K562 (cell line): ENCODE data around the gene TASP1. TPM values are rescaled to one million over a fixed set of nuclear protein-coding genes. Genes with fewer than 3 reads are reported as not detected.

Source experiments
- ATAC-seq: fragments of 200-7000 bp; cut with Tn5 transposase; 3 replicates; pipeline ENCODE4 v1.9.1; 2020; ENCODE audit warnings: moderate library complexity
- BruUV-seq: library from RNA; stranded (reverse); fragments of 400-500 nt; replicated peaks from 2 replicates; lab custom pipeline; 2021; lab: Mats Ljungman, UMichigan
- CTCF ChIA-PET: fragments of 300-600 bp; formaldehyde crosslinking; extraction: SDS; loops from one replicate; lab custom pipeline; 2021; ENCODE audit warnings: low intra/inter-chr PET ratio; lab: Yijun Ruan, JAX
- POLR2A ChIA-PET: fragments of 300-600, 350-650 bp; sonication (Branson Sonifier 250); formaldehyde crosslinking; extraction: SDS; loops from one replicate; lab custom pipeline; 2021; ENCODE audit warnings: antibody characterized with exemption, inconsistent platforms; lab: Yijun Ruan, JAX
- DNase-seq, 4 experiments: peaks; one replicate each; pipeline versions ENCODE4 v3.0.0 to v3.0.0-alpha.2; 2011 to 2018; ENCODE audit warnings: low spot score in 3 of 4, mixed read lengths in 3 of 4; ENCODE audit errors: extremely low read depth in 1 of 4
- FAIRE-seq: peaks from 2 replicates; lab custom pipeline; 2011; peaks lifted over from hg19 to GRCh38; lab: Jason Lieb, UNC
- H2AFZ ChIP-seq: 2 replicates; pipeline ENCODE4 v1.6.0; 2011; ENCODE audit warnings: low read depth, low read length, control low read depth, inconsistent platforms
- H3K27ac ChIP-seq: fragments of 200-600 bp; 3 replicates; pipeline ENCODE4 v1.8.0; 2011; ENCODE audit warnings: low read depth, mild to moderate bottlenecking, control low read depth, inconsistent platforms, low read length, moderate library complexity, mixed read lengths; ENCODE audit errors: extremely low read depth
- H3K27me3 ChIP-seq, 2 experiments: fragments of 300-600 bp in 1 of 2; 2 replicates in 1 of 2; 3 replicates in 1 of 2; pipeline versions ENCODE4 v1.6.0 to v1.8.0; 2011; ENCODE audit warnings: inconsistent platforms in 2 of 2, low read length in 2 of 2, mild to moderate bottlenecking in 1 of 2, mixed read lengths in 1 of 2, moderate library complexity in 1 of 2; ENCODE audit not compliant: control insufficient read depth in 2 of 2, insufficient read depth in 2 of 2
- H3K36me3 ChIP-seq: fragments of 300-600 bp; 3 replicates; pipeline ENCODE4 v1.8.0; 2011; ENCODE audit warnings: mild to moderate bottlenecking, low read length, inconsistent platforms; ENCODE audit not compliant: control insufficient read depth, insufficient read depth
- H3K4me1 ChIP-seq, 2 experiments: fragments of 200-600 bp in 1 of 2; replicated peaks in 1 of 2; 2 replicates in 1 of 2; 3 replicates in 1 of 2; pipeline versions ENCODE4 v1.5.1 to v1.8.0; 2011; ENCODE audit warnings: inconsistent platforms in 2 of 2, low read length in 2 of 2, mild to moderate bottlenecking in 1 of 2, mixed read lengths in 1 of 2, moderate library complexity in 1 of 2; ENCODE audit not compliant: control insufficient read depth in 2 of 2, insufficient read depth in 2 of 2
- H3K4me2 ChIP-seq: 2 replicates; pipeline ENCODE4 v1.6.1; 2011; ENCODE audit warnings: low read length, control low read depth, inconsistent platforms, mixed read lengths; ENCODE audit not compliant: insufficient read depth
- H3K4me3 ChIP-seq: fragments of 200-600 bp; sonication (generic), shearing (Covaris generic); 2 replicates; pipeline ENCODE4 v1.5.1; 2016; ENCODE audit warnings: control low read depth, inconsistent platforms
- H3K79me2 ChIP-seq: fragments of 200-600 bp; 3 replicates; pipeline ENCODE4 v1.8.0; 2011; ENCODE audit warnings: low read length, inconsistent platforms; ENCODE audit not compliant: control insufficient read depth, insufficient read depth
- H3K9ac ChIP-seq, 2 experiments: 2 replicates each; pipeline versions ENCODE4 v1.6.0 to v1.6.1; 2011; ENCODE audit warnings: low read depth in 2 of 2, low read length in 2 of 2, control low read depth in 1 of 2, inconsistent platforms in 1 of 2, mild to moderate bottlenecking in 1 of 2, mixed read lengths in 1 of 2; ENCODE audit not compliant: insufficient read depth in 1 of 2
- H3K9me1 ChIP-seq: one replicate; pipeline ENCODE4 v1.6.0; 2011; ENCODE audit warnings: inconsistent platforms, mild to moderate bottlenecking, low read length, moderate library complexity; ENCODE audit not compliant: control insufficient read depth, insufficient read depth
- H3K9me3 ChIP-seq: replicated peaks from 2 replicates; pipeline ENCODE4 v1.5.1; 2011; ENCODE audit warnings: low read depth, low read length, inconsistent platforms; ENCODE audit not compliant: control insufficient read depth, insufficient read depth
- H4K20me1 ChIP-seq: replicated peaks from 2 replicates; pipeline ENCODE4 v1.6.1; 2011; ENCODE audit warnings: low read length, inconsistent platforms, mixed read lengths; ENCODE audit not compliant: control insufficient read depth, insufficient read depth
- KAT2B ChIP-seq: IDR thresholded peaks from one replicate; pipeline ENCODE4 v1.6.1; 2012; ENCODE audit warnings: low read depth, mild to moderate bottlenecking, control low read depth, inconsistent platforms, low read length, moderate library complexity
- MCM3 ChIP-seq: fragments of 450-650 bp; IDR thresholded peaks from 2 replicates; pipeline ENCODE4 v1.6.1; 2016
- MECOM ChIP-seq: fragments of 250-450 bp; sonication (Bioruptor Pico); IDR thresholded peaks from 2 replicates; pipeline ENCODE4 v1.8.0; 2022; ENCODE audit warnings: inconsistent platforms
- MYNN ChIP-seq, 2 experiments: sonication (generic); formaldehyde crosslinking in 1 of 2; IDR thresholded peaks; 2 replicates each; pipeline versions ENCODE4 v1.5.0 to v1.6.1; 2016 to 2020; ENCODE audit warnings: antibody characterized with exemption in 1 of 2, missing genetic modification reagents in 1 of 2
- PHB2 ChIP-seq: fragments of 450-650 bp; IDR thresholded peaks from 2 replicates; pipeline ENCODE4 v1.6.1; 2017; ENCODE audit warnings: low read depth
- POLR2A ChIP-seq: fragments of 450-650 bp; conservative IDR thresholded peaks from 2 replicates; pipeline ENCODE4 v1.6.1; 2016
- POLR3A ChIP-seq: IDR thresholded peaks from 2 replicates; pipeline ENCODE4 v1.6.1; 2011; ENCODE audit warnings: borderline replicate concordance, mild to moderate bottlenecking, moderate library complexity; ENCODE audit not compliant: insufficient read length, insufficient read depth; ENCODE audit errors: extremely low read depth
- RBM34 ChIP-seq: fragments of 200-400 bp; formaldehyde crosslinking; IDR thresholded peaks from 2 replicates; pipeline ENCODE4 v1.6.1; 2018; ENCODE audit warnings: low read length, borderline replicate concordance; ENCODE audit not compliant: insufficient read depth
- SMARCA5 ChIP-seq: fragments of 450-650 bp; IDR thresholded peaks from 2 replicates; pipeline ENCODE4 v1.6.1; 2016
- ZEB2 ChIP-seq: fragments of 450-650 bp; IDR thresholded peaks from 2 replicates; pipeline ENCODE4 v1.6.1; 2016
- ZFP91 ChIP-seq: sonication (generic); formaldehyde crosslinking; IDR thresholded peaks from 2 replicates; pipeline ENCODE4 v1.8.0; 2022; ENCODE audit warnings: mild to moderate bottlenecking, missing genetic modification reagents
- WGBS: fragments of 100-300 bp; shearing (Covaris generic); methylation state at CpG from one replicate; pipeline ENCODE4 v1.1.6; 2016; ENCODE audit warnings: low coverage, mixed read lengths; ENCODE audit not compliant: insufficient coverage; ENCODE audit errors: missing lambda C conversion rate; 5-methylcytosine and 5-hydroxymethylcytosine counted together
- in situ Hi-C: fragments of 300-500 bp; cut with MboI; formaldehyde crosslinking; loops from 4 replicates; pipeline ENCODE4 v1.15.0; 2018; ENCODE audit warnings: inconsistent platforms, mixed read lengths
- intact Hi-C: fragments of 100-400 bp; cut with micrococcal nuclease; formaldehyde crosslinking; loops from 2 replicates; pipeline ENCODE4 v1.14.2; 2022
- polyA plus RNA-seq, 8 experiments: library from polyadenylated mRNA; depleted of rRNA in 4 of 8; stranded (reverse) in 5 of 8; unstranded in 3 of 8; fragments of >200 nt; fragmentation: Nextera tagmentation in 2 of 8; fragmentation: Illumina TruSeq in 1 of 8; extraction: Ambion mirVana in 2 of 8; extraction: Trizol in 1 of 8; gene quantifications; 2 replicates each; pipeline versions ENCODE4 v1.2.1 to v1.2.3, GENCODE V29; 2011 to 2014; ENCODE audit warnings: inconsistent platforms in 1 of 8, missing spikeins in 1 of 8
- total RNA-seq, 7 experiments: library from RNA; depleted of rRNA in 6 of 7; stranded (reverse); fragments of >200 nt in 6 of 7; fragmentation: Illumina TruSeq in 2 of 7; extraction: Trizol in 2 of 7; gene quantifications; 2 replicates each; pipeline versions ENCODE4 v1.2.1 to v1.2.3, GENCODE V29; 2011 to 2021; ENCODE audit warnings: low replicate concordance in 1 of 7
- TF ChIP-seq, protein P1 (sequence below): fragments of 250-450 bp; sonication (Bioruptor Pico); IDR thresholded peaks from 2 replicates; pipeline ENCODE4 v1.5.0; 2022; ENCODE audit warnings: mild to moderate bottlenecking
- TF ChIP-seq, protein P2 (sequence below): fragments of 450-650 bp; IDR thresholded peaks from 2 replicates; pipeline ENCODE4 v1.6.1; 2017; ENCODE audit warnings: mild to moderate bottlenecking, moderate library complexity
- TF ChIP-seq, protein P3 (sequence below), 3 experiments: IDR thresholded peaks in 2 of 3; conservative IDR thresholded peaks in 1 of 3; 2 replicates each; pipeline ENCODE4 v1.5.1; 2011 to 2012; ENCODE audit warnings: low read length in 3 of 3, mild to moderate bottlenecking in 3 of 3, control low read depth in 2 of 3, improper control_type of control experiment in 1 of 3, inconsistent platforms in 1 of 3, low read depth in 1 of 3, mixed read lengths in 1 of 3, moderate library complexity in 1 of 3; ENCODE audit not compliant: insufficient read depth in 2 of 3
- TF ChIP-seq, protein P4 (sequence below): fragments of 450-650 bp; formaldehyde crosslinking; IDR thresholded peaks from 2 replicates; pipeline ENCODE4 v1.4.0; 2020; ENCODE audit warnings: mild to moderate bottlenecking

The TASP1 gene
- total and polyA plus RNA-seq, 9 of the 15 experiments (the other 6 are each of a cell fraction or from before 2014, with no cell fraction given): 3.7 to 10.6 (median 6.4) TPM

DNA sequence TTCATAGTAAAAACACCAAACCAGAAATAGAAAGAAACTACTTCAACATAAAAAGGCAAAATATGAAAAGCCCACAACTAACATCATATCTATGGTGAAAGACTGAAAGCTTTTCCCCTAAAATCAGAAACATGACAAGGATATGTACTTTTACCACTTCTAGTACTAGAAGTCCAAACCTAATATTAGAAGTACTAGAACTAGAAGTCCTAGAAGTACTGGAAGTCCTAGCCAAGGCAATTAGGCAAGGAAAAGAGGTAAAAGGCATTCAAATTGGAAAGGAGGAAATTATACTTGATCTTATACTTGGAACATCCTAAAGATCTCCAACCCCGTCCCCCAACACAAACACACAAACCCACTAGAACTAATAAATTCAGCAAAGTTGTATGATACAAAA lies 74.9 kb downstream of the TASP1 start (continued):
- TF ChIP-seq POLR3A (no peak), ZEB2 (no peak), RBM34 (no peak), PHB2 (no peak), MCM3 (no peak), ZFP91 (CRISPR knock-in tag) (no peak)
- TF ChIP-seq, all 486 proteins: peak for 0

GRCh38 chr20:13554706-13555105 lies 84.0 kb downstream of the TASP1 start:
- no peaks in the 10 kb centered on the region for H4K20me1 ChIP-seq
- ATAC-seq: no peak
- no peaks in the 10 kb centered on the region for H3K4me1 ChIP-seq
- WGBS: 83% methylated on average over 1 of the region's 1 CpG
- no peak overlapping the region for H3K4me3 ChIP-seq
- H3K27ac ChIP-seq: no peak overlapping the region
- H3K9me3 ChIP-seq: no peaks in the 10 kb centered on the region
- no peak overlapping the region for H3K9ac ChIP-seq
- FAIRE-seq: no peak
- CTCF ChIA-PET: no interaction called here
- intact Hi-C loops: no loop called here
- in situ Hi-C loops: no loop called here
- no peak for DNase-seq
- POLR2A ChIA-PET: interaction anchor here (1.2 kb wide), 1 partner anchor 22 kb away, joined by 4 read pairs; no protein-coding TSS in a partner anchor
- no peaks in the 10 kb centered on the region for H3K79me2 ChIP-seq
- H3K27me3 ChIP-seq: no peaks in the 10 kb centered on the region
- no TSS peak for BruUV-seq
- H3K9me1 ChIP-seq: no peaks in the 10 kb centered on the region
- peaks cover 4% of the 10 kb centered on the region; the same call in 1 of the 3 replicates for H3K36me3 ChIP-seq
- no peak overlapping the region for H2AFZ ChIP-seq
- no peak overlapping the region for H3K4me2 ChIP-seq
- TF ChIP-seq MYNN (IDR thresholded peaks at IDR 0.05) (no peak), MYNN (CRISPR knock-in tag; IDR thresholded peaks at IDR 0.05) (no peak), MECOM (CRISPR knock-in tag) (no peak), KAT2B (no peak), SMARCA5 (no peak), POLR2A (no peak)
- TF ChIP-seq, protein P1, sequence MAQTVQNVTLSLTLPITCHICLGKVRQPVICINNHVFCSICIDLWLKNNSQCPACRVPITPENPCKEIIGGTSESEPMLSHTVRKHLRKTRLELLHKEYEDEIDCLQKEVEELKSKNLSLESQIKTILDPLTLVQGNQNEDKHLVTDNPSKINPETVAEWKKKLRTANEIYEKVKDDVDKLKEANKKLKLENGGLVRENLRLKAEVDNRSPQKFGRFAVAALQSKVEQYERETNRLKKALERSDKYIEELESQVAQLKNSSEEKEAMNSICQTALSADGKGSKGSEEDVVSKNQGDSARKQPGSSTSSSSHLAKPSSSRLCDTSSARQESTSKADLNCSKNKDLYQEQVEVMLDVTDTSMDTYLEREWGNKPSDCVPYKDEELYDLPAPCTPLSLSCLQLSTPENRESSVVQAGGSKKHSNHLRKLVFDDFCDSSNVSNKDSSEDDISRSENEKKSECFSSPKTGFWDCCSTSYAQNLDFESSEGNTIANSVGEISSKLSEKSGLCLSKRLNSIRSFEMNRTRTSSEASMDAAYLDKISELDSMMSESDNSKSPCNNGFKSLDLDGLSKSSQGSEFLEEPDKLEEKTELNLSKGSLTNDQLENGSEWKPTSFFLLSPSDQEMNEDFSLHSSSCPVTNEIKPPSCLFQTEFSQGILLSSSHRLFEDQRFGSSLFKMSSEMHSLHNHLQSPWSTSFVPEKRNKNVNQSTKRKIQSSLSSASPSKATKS (CRISPR knock-in tag): no peak
- TF ChIP-seq, protein P2, sequence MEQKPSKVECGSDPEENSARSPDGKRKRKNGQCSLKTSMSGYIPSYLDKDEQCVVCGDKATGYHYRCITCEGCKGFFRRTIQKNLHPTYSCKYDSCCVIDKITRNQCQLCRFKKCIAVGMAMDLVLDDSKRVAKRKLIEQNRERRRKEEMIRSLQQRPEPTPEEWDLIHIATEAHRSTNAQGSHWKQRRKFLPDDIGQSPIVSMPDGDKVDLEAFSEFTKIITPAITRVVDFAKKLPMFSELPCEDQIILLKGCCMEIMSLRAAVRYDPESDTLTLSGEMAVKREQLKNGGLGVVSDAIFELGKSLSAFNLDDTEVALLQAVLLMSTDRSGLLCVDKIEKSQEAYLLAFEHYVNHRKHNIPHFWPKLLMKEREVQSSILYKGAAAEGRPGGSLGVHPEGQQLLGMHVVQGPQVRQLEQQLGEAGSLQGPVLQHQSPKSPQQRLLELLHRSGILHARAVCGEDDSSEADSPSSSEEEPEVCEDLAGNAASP: no peak
- TF ChIP-seq, protein P3, sequence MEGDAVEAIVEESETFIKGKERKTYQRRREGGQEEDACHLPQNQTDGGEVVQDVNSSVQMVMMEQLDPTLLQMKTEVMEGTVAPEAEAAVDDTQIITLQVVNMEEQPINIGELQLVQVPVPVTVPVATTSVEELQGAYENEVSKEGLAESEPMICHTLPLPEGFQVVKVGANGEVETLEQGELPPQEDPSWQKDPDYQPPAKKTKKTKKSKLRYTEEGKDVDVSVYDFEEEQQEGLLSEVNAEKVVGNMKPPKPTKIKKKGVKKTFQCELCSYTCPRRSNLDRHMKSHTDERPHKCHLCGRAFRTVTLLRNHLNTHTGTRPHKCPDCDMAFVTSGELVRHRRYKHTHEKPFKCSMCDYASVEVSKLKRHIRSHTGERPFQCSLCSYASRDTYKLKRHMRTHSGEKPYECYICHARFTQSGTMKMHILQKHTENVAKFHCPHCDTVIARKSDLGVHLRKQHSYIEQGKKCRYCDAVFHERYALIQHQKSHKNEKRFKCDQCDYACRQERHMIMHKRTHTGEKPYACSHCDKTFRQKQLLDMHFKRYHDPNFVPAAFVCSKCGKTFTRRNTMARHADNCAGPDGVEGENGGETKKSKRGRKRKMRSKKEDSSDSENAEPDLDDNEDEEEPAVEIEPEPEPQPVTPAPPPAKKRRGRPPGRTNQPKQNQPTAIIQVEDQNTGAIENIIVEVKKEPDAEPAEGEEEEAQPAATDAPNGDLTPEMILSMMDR (IDR thresholded peaks at IDR 0.05 in 2 of 3, conservative IDR thresholded peaks at IDR 0.05 in 1 of 3; ENCODE audit: insufficient read depth in 2 of 3, low read depth in 1 of 3, low read length in 3 of 3): no peak
- TF ChIP-seq, protein P4, sequence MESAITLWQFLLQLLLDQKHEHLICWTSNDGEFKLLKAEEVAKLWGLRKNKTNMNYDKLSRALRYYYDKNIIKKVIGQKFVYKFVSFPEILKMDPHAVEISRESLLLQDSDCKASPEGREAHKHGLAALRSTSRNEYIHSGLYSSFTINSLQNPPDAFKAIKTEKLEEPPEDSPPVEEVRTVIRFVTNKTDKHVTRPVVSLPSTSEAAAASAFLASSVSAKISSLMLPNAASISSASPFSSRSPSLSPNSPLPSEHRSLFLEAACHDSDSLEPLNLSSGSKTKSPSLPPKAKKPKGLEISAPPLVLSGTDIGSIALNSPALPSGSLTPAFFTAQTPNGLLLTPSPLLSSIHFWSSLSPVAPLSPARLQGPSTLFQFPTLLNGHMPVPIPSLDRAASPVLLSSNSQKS (CRISPR knock-in tag): no peak
